AG10803 (cell line): ENCODE measurements around the gene RNPEPL1.
"Not testable (repeated sequence)": the region's sequence is repeated elsewhere in the genome, so short reads cannot be mapped to it uniquely, and the experiment has no call there.

Source experiments
- DNase-seq: peaks from one replicate; pipeline ENCODE4 v3.0.0; 2010; ENCODE audit warnings: low read depth
- H3K4me3 ChIP-seq: 2 replicates; pipeline ENCODE4 v1.5.1; 2011; ENCODE audit warnings: mild to moderate bottlenecking, low read length, control low read depth
- CTCF ChIP-seq: conservative IDR thresholded peaks from 2 replicates; pipeline ENCODE4 v1.5.1; 2011; ENCODE audit warnings: mild to moderate bottlenecking, low read length, control low read depth, inconsistent platforms

RNPEPL1 gene, protein sequence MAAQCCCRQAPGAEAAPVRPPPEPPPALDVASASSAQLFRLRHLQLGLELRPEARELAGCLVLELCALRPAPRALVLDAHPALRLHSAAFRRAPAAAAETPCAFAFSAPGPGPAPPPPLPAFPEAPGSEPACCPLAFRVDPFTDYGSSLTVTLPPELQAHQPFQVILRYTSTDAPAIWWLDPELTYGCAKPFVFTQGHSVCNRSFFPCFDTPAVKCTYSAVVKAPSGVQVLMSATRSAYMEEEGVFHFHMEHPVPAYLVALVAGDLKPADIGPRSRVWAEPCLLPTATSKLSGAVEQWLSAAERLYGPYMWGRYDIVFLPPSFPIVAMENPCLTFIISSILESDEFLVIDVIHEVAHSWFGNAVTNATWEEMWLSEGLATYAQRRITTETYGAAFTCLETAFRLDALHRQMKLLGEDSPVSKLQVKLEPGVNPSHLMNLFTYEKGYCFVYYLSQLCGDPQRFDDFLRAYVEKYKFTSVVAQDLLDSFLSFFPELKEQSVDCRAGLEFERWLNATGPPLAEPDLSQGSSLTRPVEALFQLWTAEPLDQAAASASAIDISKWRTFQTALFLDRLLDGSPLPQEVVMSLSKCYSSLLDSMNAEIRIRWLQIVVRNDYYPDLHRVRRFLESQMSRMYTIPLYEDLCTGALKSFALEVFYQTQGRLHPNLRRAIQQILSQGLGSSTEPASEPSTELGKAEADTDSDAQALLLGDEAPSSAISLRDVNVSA

GRCh38 chr2:240567872-240568677, at the start of gene RNPEPL1:
TSS of gene RNPEPL1 (plus strand) at chr2:240568484. CDS start at chr2:240568587, 103 bp downstream.
- peak within 1 kb of the TSS; percentile 74 for H3K4me3 ChIP-seq
- 0 out of 2 replicates have a peak, but pooled peaks have one; percentile 8 for TF ChIP-seq CTCF
- DNase-seq = no peak

- DNase-seq = no peak
- no peak for TF ChIP-seq CTCF
- H3K4me3 ChIP-seq = no peak overlapping the region; the same call in 1 of the 2 replicates
Observed at GRCh38 chr2:240518981-240519380, 49.3 kb upstream of the RNPEPL1 start.

DNA sequence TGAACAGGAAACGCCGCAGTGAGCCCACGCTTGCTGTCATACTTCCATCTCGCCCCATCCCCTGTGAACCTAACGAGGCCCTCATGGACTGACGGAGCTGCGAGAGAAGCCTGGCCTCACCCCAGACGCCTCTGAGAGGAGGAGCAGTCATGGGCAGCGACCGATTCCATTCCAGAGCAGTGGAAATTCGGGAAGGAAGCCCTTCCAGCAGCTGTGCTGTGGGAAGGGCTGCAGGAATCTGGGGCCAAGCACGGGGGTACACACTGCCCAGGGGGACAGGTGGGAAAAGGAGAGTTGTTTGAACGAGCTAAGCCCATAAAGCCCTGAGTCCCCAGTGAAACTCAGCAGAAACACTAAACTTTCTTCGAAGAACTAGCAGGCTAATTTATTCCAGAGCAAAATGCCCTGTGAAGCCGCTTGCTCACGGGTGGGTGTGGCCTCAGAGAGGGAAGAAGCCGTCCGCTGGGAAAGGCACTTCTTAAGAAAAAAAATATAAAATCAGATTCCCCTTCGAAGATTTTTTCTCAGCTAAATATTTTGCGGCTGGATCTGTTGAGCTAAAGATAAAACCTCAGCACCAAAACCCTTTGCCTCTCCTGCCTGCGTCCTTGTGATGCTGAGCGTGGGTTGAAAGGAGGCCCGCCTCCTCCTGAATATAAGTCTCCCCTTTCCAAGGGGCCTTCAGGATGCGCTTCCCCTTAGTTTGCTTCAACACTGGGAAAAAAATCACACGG, 48.7 kb upstream of the RNPEPL1 start:
- DNase-seq = peak; percentile 46
- TF ChIP-seq CTCF = no peak

GRCh38 chr2:240520130-240520973, 47.9 kb upstream of the RNPEPL1 start:
- no peak for DNase-seq
- 0 out of 2 replicates have a peak, but pooled peaks have one; percentile 1 for TF ChIP-seq CTCF
- peak overlapping the region; percentile 34 for H3K4me3 ChIP-seq

More for the DNA sequence above, 48.7 kb upstream of the RNPEPL1 start:
- H3K4me3 ChIP-seq = peak overlapping the region; percentile 34

DNA sequence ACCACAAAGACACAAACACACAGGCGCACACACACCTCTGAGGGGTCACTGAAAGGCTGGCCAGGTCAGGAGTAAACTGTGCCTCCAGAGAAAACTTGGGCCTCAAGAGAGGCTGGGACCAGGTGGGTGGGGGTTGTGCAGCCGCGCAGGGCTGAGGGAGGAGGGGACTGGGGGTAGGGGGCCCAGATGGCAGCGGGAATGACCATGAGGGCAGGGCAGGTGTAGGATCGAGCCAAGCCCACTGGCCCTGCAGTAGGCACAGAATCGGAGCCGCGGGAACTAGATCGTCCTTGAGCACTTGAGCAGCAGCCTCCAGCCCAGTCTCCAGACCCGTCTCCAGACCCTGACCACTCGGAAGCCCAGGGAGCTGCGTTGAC, 47.3 kb upstream of the RNPEPL1 start:
- no peak overlapping the region for H3K4me3 ChIP-seq
- no peak for DNase-seq
- no peak for TF ChIP-seq CTCF

DNA sequence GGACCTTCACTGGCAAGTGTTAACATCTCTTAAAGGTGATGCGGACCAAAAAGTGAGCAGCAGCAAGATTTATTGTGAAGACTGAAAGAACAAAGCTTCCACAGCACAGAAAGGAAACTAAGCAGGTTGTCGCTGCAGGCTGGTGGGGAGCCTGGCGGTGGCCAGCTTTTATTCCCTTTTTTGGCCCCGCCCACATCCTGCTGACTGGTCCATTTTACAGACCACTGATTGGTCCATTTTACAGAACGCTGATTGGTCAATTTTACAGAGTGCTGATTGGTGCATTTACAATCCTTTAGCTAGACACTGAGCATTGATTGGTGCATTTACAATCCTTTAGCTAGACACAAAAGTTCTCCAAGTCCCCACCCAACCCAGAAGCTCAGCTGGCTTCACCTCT, 46.4 kb upstream of the RNPEPL1 start:
- H3K4me3 ChIP-seq, DNase-seq: not testable (repeated sequence)
